Panc1 (cell line): ENCODE measurements around the gene TMEM165. TPM values are rescaled to one million over a fixed set of nuclear protein-coding genes. Genes with fewer than 3 reads are reported as not detected.

Source experiments
- ATAC-seq: fragments of 200-7000 bp; cut with Tn5 transposase; 2 replicates; pipeline ENCODE4 v1.9.1; 2020; ENCODE audit warnings: mild to moderate bottlenecking, moderate library complexity
- BruUV-seq: library from RNA; stranded (reverse); fragments of 400-500 nt; replicated peaks from 2 replicates; lab custom pipeline; 2021; lab: Mats Ljungman, UMichigan
- CTCF ChIA-PET: fragments of 300-600 bp; sonication (Branson Sonifier 250); formaldehyde crosslinking; loops from one replicate; lab custom pipeline; 2022; ENCODE audit warnings: antibody characterized with exemption; lab: Charles Lee
- POLR2A ChIA-PET: fragments of 300-600 bp; sonication (Branson Sonifier 250); formaldehyde crosslinking; loops from one replicate; lab custom pipeline; 2022; ENCODE audit warnings: antibody characterized with exemption; lab: Charles Lee
- DNase-seq: peaks from one replicate; pipeline ENCODE4 v3.0.0-alpha.2; 2010; ENCODE audit warnings: low read depth, low spot score
- H3K27ac ChIP-seq: 2 replicates; pipeline ENCODE4 v1.5.1; 2011; ENCODE audit warnings: mild to moderate bottlenecking, low read length, inconsistent platforms
- H3K27me3 ChIP-seq: fragments of 200-500 bp; sonication (Bioruptor generic); 2 replicates; pipeline ENCODE4 v1.6.0; 2014; ENCODE audit warnings: low read length, inconsistent platforms; ENCODE audit not compliant: control insufficient read depth, insufficient read depth
- H3K36me3 ChIP-seq: fragments of 200-500 bp; sonication (Bioruptor generic); 2 replicates; pipeline ENCODE4 v1.5.1; 2014; ENCODE audit warnings: inconsistent platforms, mild to moderate bottlenecking, low read length, moderate library complexity; ENCODE audit not compliant: control insufficient read depth, insufficient read depth
- H3K4me1 ChIP-seq: 2 replicates; pipeline ENCODE4 v1.5.1; 2011; ENCODE audit warnings: inconsistent platforms, mild to moderate bottlenecking, low read length, moderate library complexity; ENCODE audit not compliant: control insufficient read depth, insufficient read depth
- H3K4me3 ChIP-seq, 2 experiments: 2 replicates each; pipeline ENCODE4 v1.5.1; 2011 to 2012; ENCODE audit warnings: low read depth in 2 of 2, low read length in 2 of 2, mild to moderate bottlenecking in 2 of 2, inconsistent platforms in 1 of 2, moderate library complexity in 1 of 2
- H3K9me3 ChIP-seq: fragments of 200-500 bp; sonication (Bioruptor generic); 2 replicates; pipeline ENCODE4 v1.5.1; 2014; ENCODE audit warnings: low read depth, mild to moderate bottlenecking, inconsistent platforms, low read length, moderate library complexity; ENCODE audit not compliant: control insufficient read depth, insufficient read depth
- CTCF ChIP-seq: fragments of 450-650 bp; IDR thresholded peaks from 2 replicates; pipeline ENCODE4 v1.5.1; 2017; ENCODE audit warnings: mild to moderate bottlenecking
- POLR2AphosphoS5 ChIP-seq: IDR thresholded peaks from 2 replicates; pipeline ENCODE4 v1.6.1; 2012; ENCODE audit warnings: mild to moderate bottlenecking, low read depth, low read length, moderate library complexity
- SIN3A ChIP-seq: IDR thresholded peaks from 2 replicates; pipeline ENCODE4 v1.6.1; 2012; ENCODE audit warnings: low read depth, mild to moderate bottlenecking, low read length, moderate library complexity, borderline replicate concordance; ENCODE audit not compliant: insufficient read depth
- TCF7L2 ChIP-seq: IDR thresholded peaks from 2 replicates; pipeline ENCODE4 v1.6.1; 2011; ENCODE audit warnings: mild to moderate bottlenecking, low read depth, low read length, inconsistent platforms
- in situ Hi-C: cut with HindIII; loops from 2 replicates; pipeline ENCODE4 v1.10.0; 2016; ENCODE audit warnings: low sequenced_read_pairs, low pct_unique_long_range_greater_than_20kb
- intact Hi-C: fragments of 100-400 bp; cut with micrococcal nuclease; formaldehyde crosslinking; loops from one replicate; pipeline ENCODE4 v1.10.0; 2022; ENCODE audit not compliant: unreplicated experiment
- total RNA-seq: library from RNA; stranded (reverse); gene quantifications from one replicate; pipeline ENCODE4 v1.2.1, GENCODE V29; 2021; ENCODE audit not compliant: unreplicated experiment
- TF ChIP-seq, protein P1 (sequence below), 2 experiments: IDR thresholded peaks; 2 replicates each; pipeline ENCODE4 v1.6.1; 2011 to 2012; ENCODE audit warnings: low read depth in 2 of 2, control low read depth in 1 of 2, low read length in 1 of 2, mild to moderate bottlenecking in 1 of 2, moderate library complexity in 1 of 2; ENCODE audit not compliant: insufficient read depth in 1 of 2

The TMEM165 gene
- total RNA-seq, 1 experiment from 2014 or later, result 54.6 TPM

GRCh38 chr4:55385201-55385649 lies 10.5 kb upstream of the TMEM165 start:
- Histone ChIP-seq H3K27me3 (no peaks in the 10 kb centered on the region), H3K36me3 (no peaks in the 10 kb centered on the region), H3K4me1 (peaks cover 5% of the 10 kb centered on the region; the same call in 1 of the 2 replicates), H3K4me3 (no peak overlapping the region), H3K27ac (no peak overlapping the region), H3K9me3 (no peaks in the 10 kb centered on the region)
- BruUV-seq, result no TSS peak
- intact Hi-C loops (no loop called here), in situ Hi-C loops (no loop called here)
- TF ChIP-seq TCF7L2 (no peak), POLR2AphosphoS5 (no peak), SIN3A (no peak), CTCF (no peak)
- TF ChIP-seq, protein P1, sequence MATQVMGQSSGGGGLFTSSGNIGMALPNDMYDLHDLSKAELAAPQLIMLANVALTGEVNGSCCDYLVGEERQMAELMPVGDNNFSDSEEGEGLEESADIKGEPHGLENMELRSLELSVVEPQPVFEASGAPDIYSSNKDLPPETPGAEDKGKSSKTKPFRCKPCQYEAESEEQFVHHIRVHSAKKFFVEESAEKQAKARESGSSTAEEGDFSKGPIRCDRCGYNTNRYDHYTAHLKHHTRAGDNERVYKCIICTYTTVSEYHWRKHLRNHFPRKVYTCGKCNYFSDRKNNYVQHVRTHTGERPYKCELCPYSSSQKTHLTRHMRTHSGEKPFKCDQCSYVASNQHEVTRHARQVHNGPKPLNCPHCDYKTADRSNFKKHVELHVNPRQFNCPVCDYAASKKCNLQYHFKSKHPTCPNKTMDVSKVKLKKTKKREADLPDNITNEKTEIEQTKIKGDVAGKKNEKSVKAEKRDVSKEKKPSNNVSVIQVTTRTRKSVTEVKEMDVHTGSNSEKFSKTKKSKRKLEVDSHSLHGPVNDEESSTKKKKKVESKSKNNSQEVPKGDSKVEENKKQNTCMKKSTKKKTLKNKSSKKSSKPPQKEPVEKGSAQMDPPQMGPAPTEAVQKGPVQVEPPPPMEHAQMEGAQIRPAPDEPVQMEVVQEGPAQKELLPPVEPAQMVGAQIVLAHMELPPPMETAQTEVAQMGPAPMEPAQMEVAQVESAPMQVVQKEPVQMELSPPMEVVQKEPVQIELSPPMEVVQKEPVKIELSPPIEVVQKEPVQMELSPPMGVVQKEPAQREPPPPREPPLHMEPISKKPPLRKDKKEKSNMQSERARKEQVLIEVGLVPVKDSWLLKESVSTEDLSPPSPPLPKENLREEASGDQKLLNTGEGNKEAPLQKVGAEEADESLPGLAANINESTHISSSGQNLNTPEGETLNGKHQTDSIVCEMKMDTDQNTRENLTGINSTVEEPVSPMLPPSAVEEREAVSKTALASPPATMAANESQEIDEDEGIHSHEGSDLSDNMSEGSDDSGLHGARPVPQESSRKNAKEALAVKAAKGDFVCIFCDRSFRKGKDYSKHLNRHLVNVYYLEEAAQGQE (IDR thresholded peaks at IDR 0.05; ENCODE audit: insufficient read depth in 1 of 2, low read depth in 2 of 2, low read length in 1 of 2), result no peak
- ChIA-PET CTCF (no interaction called here), POLR2A (no interaction called here)
- ATAC-seq, result peak; percentile 51; the same call in 1 of the 2 replicates
- no peak for DNase-seq

GRCh38 chr4:55386073-55386472 lies 9.7 kb upstream of the TMEM165 start:
- CTCF ChIA-PET, result no interaction called here
- in situ Hi-C loops, result no loop called here
- TF ChIP-seq TCF7L2, result no peak
- TF ChIP-seq POLR2AphosphoS5, result no peak
- TF ChIP-seq, protein P1 (IDR thresholded peaks at IDR 0.05; ENCODE audit: insufficient read depth in 1 of 2, low read depth in 2 of 2, low read length in 1 of 2), result no peak
- no peak for TF ChIP-seq CTCF
- TF ChIP-seq SIN3A, result no peak
- Histone ChIP-seq H3K4me1 (peaks cover 5% of the 10 kb centered on the region; the same call in 1 of the 2 replicates), H3K27ac (no peak overlapping the region), H3K27me3 (no peaks in the 10 kb centered on the region), H3K36me3 (no peaks in the 10 kb centered on the region), H3K9me3 (no peaks in the 10 kb centered on the region), H3K4me3 (no peak overlapping the region)
- no TSS peak for BruUV-seq
- ATAC-seq, result peak; percentile 87
- intact Hi-C loops, result no loop called here
- DNase-seq, result no peak
- POLR2A ChIA-PET, result interaction anchor here (0.5 kb wide), 1 partner anchor 12 kb away, joined by 3 read pairs; no protein-coding TSS in a partner anchor
